Neural progenitor cell (in vitro differentiated cells): ENCODE results near the gene ZNF835.

Experiments
- EZH2 ChIP-seq: fragments of 200-600 bp; sonication (generic); IDR thresholded peaks from 2 replicates; pipeline ENCODE4 v1.6.1; 2017; ENCODE audit warnings: antibody characterized with exemption, mild to moderate bottlenecking, moderate library complexity
- EZH2phosphoT487 ChIP-seq: fragments of 200-600 bp; sonication (generic); IDR thresholded peaks from 2 replicates; pipeline ENCODE4 v1.6.1; 2017; ENCODE audit warnings: antibody characterized with exemption
- TF ChIP-seq, protein P1 (sequence below): fragments of 200-600 bp; sonication (generic); IDR thresholded peaks from 2 replicates; pipeline ENCODE4 v1.5.1; 2017; ENCODE audit warnings: antibody characterized with exemption, mild to moderate bottlenecking

DNA sequence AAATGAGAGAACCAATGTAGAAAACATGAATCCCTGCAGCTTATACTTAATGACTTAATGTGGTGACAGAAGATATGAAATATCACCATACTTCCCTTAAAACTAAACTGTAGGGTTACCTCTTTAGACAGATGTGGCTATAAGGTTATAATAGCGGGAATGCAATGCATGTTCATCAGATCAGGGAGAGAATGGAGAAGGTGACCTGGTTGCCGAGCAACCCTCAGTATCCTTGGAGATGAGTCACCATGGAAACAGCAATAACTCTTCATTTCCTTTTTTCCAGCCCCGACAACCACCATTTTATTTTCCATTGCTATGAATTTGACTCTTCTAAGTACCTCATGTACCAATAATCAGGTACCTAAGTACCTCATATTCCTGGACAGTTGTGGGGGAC is 28.0 kb upstream of the ZNF835 start:
- no peak for TF ChIP-seq EZH2
- TF ChIP-seq, protein P1, sequence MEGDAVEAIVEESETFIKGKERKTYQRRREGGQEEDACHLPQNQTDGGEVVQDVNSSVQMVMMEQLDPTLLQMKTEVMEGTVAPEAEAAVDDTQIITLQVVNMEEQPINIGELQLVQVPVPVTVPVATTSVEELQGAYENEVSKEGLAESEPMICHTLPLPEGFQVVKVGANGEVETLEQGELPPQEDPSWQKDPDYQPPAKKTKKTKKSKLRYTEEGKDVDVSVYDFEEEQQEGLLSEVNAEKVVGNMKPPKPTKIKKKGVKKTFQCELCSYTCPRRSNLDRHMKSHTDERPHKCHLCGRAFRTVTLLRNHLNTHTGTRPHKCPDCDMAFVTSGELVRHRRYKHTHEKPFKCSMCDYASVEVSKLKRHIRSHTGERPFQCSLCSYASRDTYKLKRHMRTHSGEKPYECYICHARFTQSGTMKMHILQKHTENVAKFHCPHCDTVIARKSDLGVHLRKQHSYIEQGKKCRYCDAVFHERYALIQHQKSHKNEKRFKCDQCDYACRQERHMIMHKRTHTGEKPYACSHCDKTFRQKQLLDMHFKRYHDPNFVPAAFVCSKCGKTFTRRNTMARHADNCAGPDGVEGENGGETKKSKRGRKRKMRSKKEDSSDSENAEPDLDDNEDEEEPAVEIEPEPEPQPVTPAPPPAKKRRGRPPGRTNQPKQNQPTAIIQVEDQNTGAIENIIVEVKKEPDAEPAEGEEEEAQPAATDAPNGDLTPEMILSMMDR = no peak
- TF ChIP-seq EZH2phosphoT487 = no peak
